HG03565 (cell line): Measurements from ENCODE around the gene SLC36A1.

Experiments used
- ATAC-seq: cut with Tn5 transposase; IDR thresholded peaks from one replicate; pipeline ENCODE4 v1.9.1; 2021; ENCODE audit warnings: mild to moderate bottlenecking, moderate library complexity; ENCODE audit not compliant: unreplicated experiment

SLC36A1 gene

DNA sequence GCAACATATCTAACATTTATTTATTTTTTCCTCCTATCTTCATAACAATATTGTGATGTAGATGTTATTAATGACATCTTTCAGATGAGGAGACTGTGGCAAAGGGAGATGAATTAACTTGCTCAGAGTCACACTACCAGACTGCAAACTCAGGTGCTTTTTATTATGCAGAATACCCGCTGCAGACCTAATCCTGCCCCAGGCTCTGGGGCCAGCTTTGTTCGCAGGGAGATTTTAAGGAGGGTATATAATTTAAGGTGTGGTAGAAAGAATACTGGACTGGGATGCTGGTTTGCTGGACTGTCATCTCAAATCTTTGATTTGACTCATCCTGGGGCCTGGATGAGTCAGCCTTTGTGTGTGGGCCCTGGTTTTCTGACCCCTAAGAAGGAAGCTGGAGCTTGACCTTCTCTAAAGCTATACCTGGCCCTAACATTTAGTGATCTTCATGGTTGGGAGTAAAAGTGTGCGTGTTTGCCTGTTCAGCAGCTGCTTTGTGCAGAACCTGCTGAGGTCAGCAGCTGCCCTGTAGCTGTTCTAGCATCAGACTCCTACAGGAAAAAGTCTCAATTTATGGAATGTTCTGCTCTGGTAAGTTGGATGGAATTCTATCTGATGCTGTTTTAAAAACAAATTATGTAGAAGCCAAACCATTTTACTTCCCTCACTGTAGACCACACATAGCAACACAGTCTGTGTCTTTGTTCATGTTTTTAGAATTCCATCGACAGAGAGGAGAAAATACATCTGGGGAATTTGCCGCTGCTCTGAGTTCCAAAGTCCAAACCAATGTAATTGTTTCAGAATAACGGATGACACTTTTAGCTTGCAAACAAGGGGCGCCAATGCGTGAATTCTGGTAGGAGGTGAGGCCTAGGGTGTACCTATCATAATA, 4.5 kb downstream of the SLC36A1 start:
- ATAC-seq, result peak; percentile 72

DNA sequence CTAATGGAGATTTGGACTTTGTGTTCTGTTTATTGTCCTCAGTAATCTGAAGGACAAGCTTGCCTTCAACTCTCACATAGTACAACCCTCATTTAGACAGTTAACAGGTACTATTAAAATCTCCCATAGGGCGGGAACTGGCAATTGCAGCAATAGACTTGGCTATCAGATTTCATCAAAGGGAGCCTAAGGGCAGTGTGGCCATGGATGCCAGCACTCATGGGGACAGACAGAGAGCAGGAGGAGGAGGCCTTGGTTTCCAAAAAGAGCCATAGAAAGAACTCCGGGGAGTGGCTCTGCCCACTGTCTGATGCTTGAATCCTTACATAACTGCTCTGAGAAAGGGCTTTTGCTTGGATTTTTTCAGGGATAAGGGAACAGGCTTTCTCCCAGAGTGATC, 6.8 kb downstream of the SLC36A1 start:
- no peak for ATAC-seq

DNA sequence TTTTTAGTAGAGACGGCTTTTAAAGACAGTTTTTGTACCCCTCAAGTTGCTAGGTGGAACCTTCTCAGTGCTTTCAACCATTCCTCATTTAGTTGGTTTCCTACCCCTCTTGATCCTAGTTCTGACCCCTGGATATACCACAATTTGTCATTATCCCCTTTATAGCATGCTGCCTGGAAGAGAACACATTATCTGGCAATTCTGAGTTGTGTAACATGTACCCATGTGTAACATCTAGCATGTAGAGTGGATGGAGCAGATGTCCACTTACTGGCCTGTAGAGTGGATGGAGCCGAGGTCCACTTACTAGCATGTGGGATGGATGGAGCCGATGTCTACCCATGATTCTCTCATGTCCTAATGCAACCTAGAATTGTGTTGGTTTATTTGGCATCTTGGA, 7.5 kb downstream of the SLC36A1 start:
- no peak for ATAC-seq

GRCh38 chr5:151456321-151456940, 9.0 kb downstream of the SLC36A1 start:
- ATAC-seq, result no peak

- no peak for ATAC-seq
These were observed 10.9 kb downstream of the SLC36A1 start for GRCh38 chr5:151458314-151458713.

- ATAC-seq, result no peak
These were observed 12.4 kb downstream of the SLC36A1 start for GRCh38 chr5:151459680-151460324.

- peak; percentile 99 for ATAC-seq
These were observed 13.9 kb downstream of the SLC36A1 start for GRCh38 chr5:151461312-151461711.

DNA sequence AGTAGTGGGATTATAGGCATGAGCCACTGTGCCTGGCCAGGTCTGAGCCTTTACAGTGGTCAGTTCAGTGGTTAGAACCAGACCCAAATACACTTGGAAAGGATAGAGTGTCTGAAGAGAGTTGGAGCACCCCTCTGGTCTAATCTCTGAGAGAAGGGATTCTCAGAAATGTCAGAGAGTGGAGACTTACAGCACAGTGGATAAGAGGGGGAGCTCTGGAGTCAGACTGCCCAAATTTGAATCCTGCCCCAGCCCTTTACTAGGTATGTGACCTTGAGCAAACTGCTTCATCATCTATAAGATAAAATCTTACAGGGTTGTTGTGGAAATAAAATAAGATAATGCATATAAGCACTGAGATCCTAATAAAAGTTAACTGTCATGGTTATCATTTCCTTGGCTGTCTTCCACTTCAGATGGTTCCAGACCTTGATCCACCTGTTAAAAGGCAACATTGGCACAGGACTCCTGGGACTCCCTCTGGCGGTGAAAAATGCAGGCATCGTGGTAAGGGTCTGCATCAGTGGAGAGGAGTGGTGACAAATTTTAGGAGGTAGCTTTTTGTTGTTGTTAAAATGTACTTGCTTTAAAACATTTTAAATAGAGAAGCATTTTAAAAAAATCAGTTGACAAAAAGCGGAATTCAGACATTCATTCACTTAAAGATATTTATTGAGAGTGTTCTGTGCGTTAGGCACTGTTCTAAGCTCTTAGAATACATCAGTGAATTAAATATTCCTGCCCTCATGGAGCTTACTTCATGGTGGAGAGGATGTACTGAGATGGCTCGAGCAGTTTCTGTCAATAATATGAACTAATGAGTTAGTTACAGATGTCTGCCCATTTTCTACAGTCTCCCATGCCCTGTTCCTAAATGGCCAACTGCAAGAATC, 16.0 kb downstream of the SLC36A1 start:
- ATAC-seq, result no peak

GRCh38 chr5:151464101-151464500, 16.7 kb downstream of the SLC36A1 start:
- no peak for ATAC-seq

GRCh38 chr5:151465476-151465875, 18.1 kb downstream of the SLC36A1 start:
- ATAC-seq, result no peak

GRCh38 chr5:151467576-151467975, 20.2 kb downstream of the SLC36A1 start:
- no peak for ATAC-seq

- ATAC-seq, result no peak
These were observed 22.0 kb downstream of the SLC36A1 start for GRCh38 chr5:151469386-151469785.

DNA sequence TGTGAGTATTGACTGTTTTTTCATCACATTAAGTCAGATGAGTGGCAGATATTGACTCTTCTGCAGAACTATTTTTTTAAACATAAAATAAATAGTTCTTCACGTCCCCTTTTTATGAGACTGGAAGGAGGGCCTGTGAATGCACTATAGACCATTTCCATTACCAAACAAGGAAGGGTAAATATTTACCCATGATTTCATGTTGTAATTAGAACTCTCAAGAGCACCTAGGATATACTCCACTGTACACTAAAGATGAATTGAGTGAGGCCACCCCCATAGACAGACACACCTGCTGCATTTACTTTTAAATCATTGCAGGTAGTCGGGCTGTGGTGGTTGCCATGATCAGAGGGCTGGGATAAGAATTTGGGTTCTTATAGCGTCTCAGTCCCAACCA, 22.6 kb downstream of the SLC36A1 start:
- no peak for ATAC-seq

DNA sequence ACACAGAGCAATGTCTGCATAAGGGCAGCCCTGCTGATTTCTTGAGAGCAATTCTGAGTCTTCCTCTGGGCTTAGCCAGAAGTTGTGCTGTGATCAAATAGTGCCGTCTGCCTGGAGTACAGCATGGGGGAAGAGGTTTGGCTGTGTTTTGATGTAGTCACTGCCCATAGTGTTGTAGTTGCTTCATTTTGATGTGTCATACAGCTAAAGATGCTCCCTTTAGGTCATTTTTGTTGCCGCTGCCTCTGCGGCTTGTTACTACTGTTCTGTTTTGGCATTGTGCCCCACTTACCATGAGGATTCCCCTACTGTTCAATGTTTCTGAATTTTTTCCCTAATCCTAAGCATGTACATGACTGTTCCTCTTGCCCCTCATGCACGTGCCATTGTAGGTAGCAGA, 23.0 kb downstream of the SLC36A1 start:
- no peak for ATAC-seq

DNA sequence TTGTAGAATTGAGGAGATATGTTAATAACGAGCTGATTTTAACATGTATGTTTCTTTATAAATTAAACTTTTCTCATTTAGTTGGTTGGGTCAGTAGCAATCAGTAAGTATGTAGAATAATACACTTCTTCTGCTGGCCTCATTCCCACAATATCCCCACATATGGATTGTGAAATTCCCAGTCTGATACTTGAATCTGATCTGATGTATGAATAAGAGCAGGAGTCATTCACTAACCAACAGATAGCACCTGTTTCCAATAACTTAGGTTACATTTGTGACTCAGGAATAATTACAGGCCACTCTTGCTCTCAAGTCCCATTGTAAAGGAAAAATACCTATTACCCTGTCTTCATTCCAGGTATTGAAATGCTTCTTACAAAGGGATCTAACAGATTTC, 23.9 kb downstream of the SLC36A1 start:
- ATAC-seq, result no peak

GRCh38 chr5:151474799-151475198, 27.4 kb downstream of the SLC36A1 start:
- no peak for ATAC-seq

- ATAC-seq, result no peak
These were observed 28.0 kb downstream of the SLC36A1 start for GRCh38 chr5:151475388-151475787.

- ATAC-seq, result no peak
These were observed 28.6 kb downstream of the SLC36A1 start for GRCh38 chr5:151476016-151476415.

- ATAC-seq, result no peak
These were observed 29.7 kb downstream of the SLC36A1 start for GRCh38 chr5:151477101-151477500.

DNA sequence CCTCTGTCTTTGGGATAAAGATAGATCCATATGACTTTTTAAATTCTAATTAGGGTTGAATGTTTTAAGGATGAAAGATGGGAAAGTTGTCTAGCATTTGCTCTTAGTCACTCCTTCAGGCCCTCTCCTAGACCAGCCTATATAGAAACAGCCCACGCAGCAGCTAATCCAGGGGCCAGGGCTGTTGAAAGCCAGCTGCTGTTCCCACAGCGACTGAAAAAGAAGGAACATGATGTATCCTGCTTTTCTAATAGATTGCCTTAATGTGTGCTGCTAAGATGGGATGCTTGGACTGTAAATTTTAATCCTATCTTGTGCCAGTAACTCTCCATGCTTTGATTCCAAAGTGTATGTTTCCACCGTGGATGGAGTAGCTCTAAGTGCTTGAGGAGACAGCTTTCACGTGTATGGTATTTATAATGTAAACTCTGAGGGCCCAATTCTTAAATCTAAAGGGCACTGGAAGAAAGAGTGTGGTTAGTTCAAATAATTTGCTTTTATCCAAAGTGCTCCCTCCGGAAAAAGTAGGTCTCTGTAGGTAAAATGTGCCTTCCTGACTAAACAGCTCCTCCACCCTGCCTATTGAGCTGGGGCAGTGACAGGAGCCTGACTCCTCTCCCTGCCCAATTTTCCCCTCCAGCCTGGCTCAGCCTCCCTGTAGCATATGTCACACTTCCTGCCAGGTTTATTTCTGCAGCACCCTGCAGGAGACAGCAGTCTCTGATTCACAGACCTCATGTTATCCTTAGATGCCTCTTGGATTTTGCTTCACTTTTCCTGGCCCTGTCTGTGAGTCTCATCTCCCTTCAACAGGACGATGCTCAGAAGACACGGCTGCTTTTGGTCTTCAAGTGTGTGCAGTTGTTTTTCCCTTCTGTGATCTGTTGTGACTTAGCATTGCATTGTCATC, 33.2 kb downstream of the SLC36A1 start:
- ATAC-seq, result no peak
